Measurements from ENCODE around the gene CPT2.

CPT2 gene

DNA sequence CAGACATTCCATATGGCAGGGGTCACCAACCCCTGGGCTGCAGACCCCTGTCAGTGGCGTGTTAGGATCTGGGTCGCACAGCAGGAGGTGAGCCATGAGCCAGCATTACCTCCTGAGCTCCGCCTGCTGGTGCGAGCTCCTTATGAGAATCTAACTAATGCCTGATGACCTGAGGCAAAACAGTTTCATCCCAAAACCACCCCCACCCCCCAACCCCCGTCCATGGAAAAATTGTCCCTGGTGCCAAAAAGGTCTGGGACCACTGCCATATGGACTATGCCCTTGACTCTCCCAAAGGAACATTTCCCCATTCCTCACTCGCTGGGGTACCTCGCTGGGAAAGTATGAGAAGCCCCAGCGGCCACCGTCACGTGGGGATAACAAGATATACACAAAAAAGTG lies 6.4 kb upstream of the CPT2 start:
- TF ChIP-seq, protein P1, sequence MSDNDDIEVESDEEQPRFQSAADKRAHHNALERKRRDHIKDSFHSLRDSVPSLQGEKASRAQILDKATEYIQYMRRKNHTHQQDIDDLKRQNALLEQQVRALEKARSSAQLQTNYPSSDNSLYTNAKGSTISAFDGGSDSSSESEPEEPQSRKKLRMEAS (IDR thresholded peaks at IDR 0.05; ENCODE audit: low read depth, low read length), result no peak
- TF ChIP-seq POLR2A (IDR thresholded peaks at IDR 0.05; ENCODE audit: extremely low read depth, insufficient read length), result no peak
- TF ChIP-seq CTCF (IDR thresholded peaks at IDR 0.05; ENCODE audit: low read depth, low read length), result no peak
- TF ChIP-seq MYC (IDR thresholded peaks at IDR 0.05; ENCODE audit: low read depth, low read length), result no peak
- no peak overlapping the region for H3K4me3 ChIP-seq (ENCODE audit: low read depth, low read length)
- DNase-seq (ENCODE audit: low read depth), result no peak

- H3K4me3 ChIP-seq (ENCODE audit: low read depth, low read length), result no peak overlapping the region
- no peak for TF ChIP-seq CTCF (IDR thresholded peaks at IDR 0.05; ENCODE audit: low read depth, low read length)
- TF ChIP-seq, protein P1 (IDR thresholded peaks at IDR 0.05; ENCODE audit: low read depth, low read length), result no peak
- no peak for TF ChIP-seq POLR2A (IDR thresholded peaks at IDR 0.05; ENCODE audit: extremely low read depth, insufficient read length)
- TF ChIP-seq MYC (IDR thresholded peaks at IDR 0.05; ENCODE audit: low read depth, low read length), result no peak
These were observed 1.2 kb upstream of the CPT2 start for GRCh38 chr1:53195246-53196016.

DNA sequence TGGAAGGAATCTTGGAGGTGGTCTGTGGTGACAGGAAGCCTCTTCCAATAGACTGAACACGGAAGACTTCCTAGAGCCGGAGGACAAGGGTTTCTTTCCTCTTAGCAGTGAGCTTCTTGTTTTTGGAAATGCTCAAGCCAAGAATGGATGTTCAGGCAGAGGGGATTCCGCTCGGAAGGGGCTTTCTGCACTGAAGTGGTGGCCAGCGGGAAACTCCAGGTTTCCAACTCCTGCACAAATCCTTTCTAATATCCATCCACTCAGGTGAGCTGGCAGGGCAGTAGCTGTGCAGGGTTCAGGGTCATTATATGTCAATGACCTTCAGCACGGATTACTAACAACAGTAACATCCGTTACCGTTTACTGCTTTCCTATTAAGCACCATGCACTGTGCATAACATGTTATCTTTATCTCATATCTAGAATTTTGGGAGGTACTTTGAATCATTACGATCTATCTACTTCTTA lies 573 bp upstream of the CPT2 start:
- no peak for DNase-seq (ENCODE audit: low read depth)
- peak overlapping the region; percentile 59 for H3K4me3 ChIP-seq (ENCODE audit: low read depth, low read length)
- TF ChIP-seq, protein P1 (IDR thresholded peaks at IDR 0.05; ENCODE audit: low read depth, low read length), result no peak
- TF ChIP-seq POLR2A (IDR thresholded peaks at IDR 0.05; ENCODE audit: extremely low read depth, insufficient read length) (no peak), MYC (IDR thresholded peaks at IDR 0.05; ENCODE audit: low read depth, low read length) (no peak), CTCF (IDR thresholded peaks at IDR 0.05; ENCODE audit: low read depth, low read length) (no peak)

More at GRCh38 chr1:53195246-53196016, 1.2 kb upstream of the CPT2 start:
- no peak for DNase-seq (ENCODE audit: low read depth)

- DNase-seq (ENCODE audit: low read depth), result peak; percentile 52
- no peak for TF ChIP-seq POLR2A (IDR thresholded peaks at IDR 0.05; ENCODE audit: extremely low read depth, insufficient read length)
- TF ChIP-seq CTCF (IDR thresholded peaks at IDR 0.05; ENCODE audit: low read depth, low read length), result no peak
- TF ChIP-seq MYC (IDR thresholded peaks at IDR 0.05; ENCODE audit: low read depth, low read length), result no peak
- TF ChIP-seq, protein P1 (IDR thresholded peaks at IDR 0.05; ENCODE audit: low read depth, low read length), result no peak
- H3K4me3 ChIP-seq (ENCODE audit: low read depth, low read length), result peak overlapping the region; percentile 99
These were observed 922 bp downstream of the CPT2 start for GRCh38 chr1:53197291-53198200.

DNA sequence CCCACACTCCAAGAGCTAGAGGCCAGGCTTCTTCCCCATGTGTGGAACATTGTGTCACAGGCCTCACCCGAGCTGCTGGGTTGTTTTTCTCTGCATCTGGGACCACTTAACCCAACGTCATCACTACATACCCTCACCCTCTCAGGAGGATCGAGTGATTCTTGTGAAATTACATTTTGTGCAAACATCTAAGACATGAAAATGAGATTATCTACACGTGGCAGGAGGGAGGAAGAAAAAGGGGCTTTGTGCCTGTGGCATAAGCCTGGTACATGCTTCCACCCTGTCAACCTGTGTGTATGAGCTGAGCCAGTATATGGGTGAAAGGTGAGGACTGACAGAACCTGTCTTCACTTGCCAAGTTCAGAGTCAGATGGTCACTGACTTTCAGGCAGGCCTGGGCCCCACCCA lies 1.6 kb downstream of the CPT2 start:
- no peak for TF ChIP-seq CTCF (IDR thresholded peaks at IDR 0.05; ENCODE audit: low read depth, low read length)
- no peak for TF ChIP-seq MYC (IDR thresholded peaks at IDR 0.05; ENCODE audit: low read depth, low read length)
- DNase-seq (ENCODE audit: low read depth), result no peak
- peak overlapping the region; percentile 99 for H3K4me3 ChIP-seq (ENCODE audit: low read depth, low read length)

All from NB4 (cell line).